GM19324 (cell line): ENCODE results near the gene LRRC74A.

Experiments used
- ATAC-seq: cut with Tn5 transposase; IDR thresholded peaks from one replicate; pipeline ENCODE4 v1.9.1; 2021; ENCODE audit warnings: mild to moderate bottlenecking, moderate library complexity; ENCODE audit not compliant: unreplicated experiment, low FRiP score

LRRC74A gene

DNA sequence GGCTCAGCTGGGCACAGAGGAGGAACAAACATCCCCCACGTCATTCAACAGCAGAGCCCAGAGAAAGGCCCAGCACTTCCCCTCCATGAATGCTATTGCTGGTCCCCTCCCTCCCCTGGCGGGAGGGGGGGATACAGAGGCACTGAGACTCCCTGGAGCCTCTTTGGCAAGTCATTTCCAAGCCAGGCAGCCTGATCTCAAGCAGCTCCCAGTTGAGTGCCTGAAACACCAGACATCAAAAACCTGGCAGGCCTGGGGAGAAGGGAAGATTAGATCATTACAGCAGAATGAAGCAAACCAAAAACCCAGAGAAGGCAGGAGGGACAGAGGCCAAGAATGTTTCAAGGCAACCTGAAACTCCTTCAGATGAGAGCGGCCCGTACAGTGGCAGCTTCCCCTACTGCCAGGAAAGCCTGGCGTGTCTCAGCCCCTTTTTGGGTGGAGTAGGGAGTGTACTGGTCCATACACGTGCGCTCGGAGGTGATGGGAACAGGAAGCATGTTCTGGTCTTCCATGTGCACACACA is 92.1 kb downstream of the LRRC74A start:
- no peak for ATAC-seq

DNA sequence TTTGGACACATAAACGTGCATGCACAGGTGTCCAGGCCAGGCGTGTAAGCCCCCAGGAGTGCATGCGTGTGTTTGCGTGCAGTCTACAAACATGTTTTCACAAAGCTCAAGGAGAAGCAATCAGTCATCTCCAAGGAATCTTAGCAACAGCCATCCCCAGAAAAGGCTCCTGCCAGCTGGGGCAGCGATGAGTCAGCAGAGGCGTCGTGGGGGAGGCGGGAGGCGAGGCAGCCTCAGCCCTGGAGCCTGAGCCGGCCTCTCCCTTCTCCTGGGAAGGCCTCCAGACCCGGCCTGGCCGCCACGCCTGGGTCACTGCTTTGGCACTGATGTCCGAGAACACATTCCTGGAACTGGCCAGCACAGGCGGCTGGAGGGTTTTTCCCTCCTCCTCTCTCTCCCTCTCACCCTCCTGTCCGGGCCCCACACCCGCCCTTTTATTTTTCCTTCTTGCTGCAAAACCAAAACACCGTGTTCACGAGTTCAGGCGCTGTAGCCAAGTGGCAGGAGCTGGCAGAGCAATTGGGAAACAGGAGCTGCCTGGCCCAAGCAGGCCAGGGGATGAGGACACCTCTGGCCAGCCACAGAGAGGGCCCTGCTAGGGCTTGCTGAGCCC is 92.7 kb downstream of the LRRC74A start:
- ATAC-seq = no peak
